ENCODE measurements around the gene GPC6. TPM values are rescaled to one million over a fixed set of nuclear protein-coding genes. Genes with fewer than 3 reads are reported as not detected.

The GPC6 gene
- total RNA-seq, 1 experiment from 2014 or later: 0.22 TPM

GRCh38 chr13:93549326-93550005, 322.9 kb downstream of the GPC6 start:
- RAD21 ChIA-PET (ENCODE audit: low non-redundant PET in 1 of 2, low total read pairs in 2 of 2, uncharacterized antibody in 2 of 2, unreplicated experiment in 2 of 2): no interaction called here
- ATAC-seq (no peak), DNase-seq (ENCODE audit: low read depth, low spot score) (no peak)
- POLR2A ChIA-PET: no interaction called here
- no peaks in the 10 kb centered on the region for H3K36me3 ChIP-seq (ENCODE audit: control insufficient read depth in 1 of 2, insufficient read depth in 2 of 2, low read length in 2 of 2)
- no peaks in the 10 kb centered on the region for H3K9me2 ChIP-seq (ENCODE audit: insufficient read depth)
- peaks cover 3 to 21% of the 10 kb centered on the region in 2 experiments; a peak in 2 of 4 replicates for H3K9me3 ChIP-seq (ENCODE audit: control insufficient read depth in 1 of 2, insufficient read depth in 1 of 2, low read depth in 1 of 2, low read length in 2 of 2)
- no peaks in the 10 kb centered on the region for H3K79me2 ChIP-seq (ENCODE audit: insufficient read depth, low read length)
- H3K9ac ChIP-seq (ENCODE audit: low read length): no peak overlapping the region
- no peaks in the 10 kb centered on the region for H3K4me1 ChIP-seq (ENCODE audit: control insufficient read depth in 1 of 2, insufficient read depth in 2 of 2, low read length in 2 of 2)
- no peak for TF ChIP-seq SRF (IDR thresholded peaks at IDR 0.05; ENCODE audit: low read depth)
- no peak for TF ChIP-seq ZNF274 (IDR thresholded peaks at IDR 0.05; ENCODE audit: low read depth, low read length)
- H4K20me1 ChIP-seq (ENCODE audit: insufficient read depth): no peaks in the 10 kb centered on the region
- no peak overlapping the region for H3K27ac ChIP-seq (ENCODE audit: low read depth, low read length)
- no peak overlapping the region for H3K4me2 ChIP-seq (ENCODE audit: low read length)
- CTCF ChIA-PET: no interaction called here
- BruUV-seq (replicated peaks): no TSS peak
- intact Hi-C loops (cut with micrococcal nuclease): no loop called here
- no peak overlapping the region for H3K4me3 ChIP-seq (replicated peaks in 1 of 2; ENCODE audit: low read depth in 1 of 2, low read length in 2 of 2)
- H2AFZ ChIP-seq (ENCODE audit: low read depth, low read length, poor library complexity, severe bottlenecking): no peak overlapping the region
- H3K27me3 ChIP-seq (ENCODE audit: insufficient read depth, low read length): no peaks in the 10 kb centered on the region

- no peaks in the 10 kb centered on the region for H3K9me2 ChIP-seq (ENCODE audit: insufficient read depth)
- H3K27me3 ChIP-seq (ENCODE audit: insufficient read depth, low read length): no peaks in the 10 kb centered on the region
- H3K9ac ChIP-seq (ENCODE audit: low read length): no peak overlapping the region
- H2AFZ ChIP-seq (ENCODE audit: low read depth, low read length, poor library complexity, severe bottlenecking): no peak overlapping the region
- no TSS peak for BruUV-seq (replicated peaks)
- no peak overlapping the region for H3K4me3 ChIP-seq (replicated peaks in 1 of 2; ENCODE audit: low read depth in 1 of 2, low read length in 2 of 2)
- H3K79me2 ChIP-seq (ENCODE audit: insufficient read depth, low read length): no peaks in the 10 kb centered on the region
- no peak overlapping the region for H3K27ac ChIP-seq (ENCODE audit: low read depth, low read length)
- ATAC-seq: no peak
- H3K36me3 ChIP-seq (ENCODE audit: control insufficient read depth in 1 of 2, insufficient read depth in 2 of 2, low read length in 2 of 2): no peaks in the 10 kb centered on the region
- CTCF ChIA-PET: no interaction called here
- DNase-seq (ENCODE audit: low read depth, low spot score): no peak
- intact Hi-C loops (cut with micrococcal nuclease): no loop called here
- peaks cover 3 to 16% of the 10 kb centered on the region in 2 experiments; a peak in 2 of 4 replicates for H3K9me3 ChIP-seq (ENCODE audit: control insufficient read depth in 1 of 2, insufficient read depth in 1 of 2, low read depth in 1 of 2, low read length in 2 of 2)
- POLR2A ChIA-PET: no interaction called here
- RAD21 ChIA-PET (ENCODE audit: low non-redundant PET in 1 of 2, low total read pairs in 2 of 2, uncharacterized antibody in 2 of 2, unreplicated experiment in 2 of 2): no interaction called here
- H4K20me1 ChIP-seq (ENCODE audit: insufficient read depth): no peaks in the 10 kb centered on the region
- TF ChIP-seq SIN3A (IDR thresholded peaks at IDR 0.05; ENCODE audit: low read depth) (no peak), SP1 (IDR thresholded peaks at IDR 0.05; ENCODE audit: low read depth) (no peak), JUND (IDR thresholded peaks at IDR 0.05) (no peak), EZH2 (IDR thresholded peaks at IDR 0.05) (no peak), EGR1 (IDR thresholded peaks at IDR 0.05; ENCODE audit: low read depth) (no peak), MAX (IDR thresholded peaks at IDR 0.05) (no peak), CTCF (IDR thresholded peaks at IDR 0.05 in 2 of 3, conservative IDR thresholded peaks at IDR 0.05 in 1 of 3; ENCODE audit: borderline replicate concordance in 1 of 3, insufficient read depth in 1 of 3, low read depth in 2 of 3, low read length in 2 of 3) (no peak), POLR2A (IDR thresholded peaks at IDR 0.05; ENCODE audit: borderline replicate concordance, extremely low read depth, insufficient read depth, insufficient read length) (no peak), POLR2AphosphoS5 (IDR thresholded peaks at IDR 0.05; ENCODE audit: low read depth, low read length) (no peak), YY1 (IDR thresholded peaks at IDR 0.05; ENCODE audit: extremely low read depth, insufficient replicate concordance, low read depth, low read length) (no peak), TCF7L2 (IDR thresholded peaks at IDR 0.05; ENCODE audit: borderline replicate concordance, extremely low read depth, insufficient read depth, insufficient read length) (no peak), CBX3 (IDR thresholded peaks at IDR 0.05; ENCODE audit: low read depth) (no peak), FOSL1 (IDR thresholded peaks at IDR 0.05; ENCODE audit: low read depth) (no peak), ZBTB33 (IDR thresholded peaks at IDR 0.05; ENCODE audit: extremely low read depth, insufficient replicate concordance, low read length) (no peak)
- no peak overlapping the region for H3K4me2 ChIP-seq (ENCODE audit: low read length)
- H3K4me1 ChIP-seq (ENCODE audit: control insufficient read depth in 1 of 2, insufficient read depth in 2 of 2, low read length in 2 of 2): no peaks in the 10 kb centered on the region
Observed at GRCh38 chr13:93550236-93550635, 323.6 kb downstream of the GPC6 start.
